Measurements from ENCODE around the gene ARL8A. TPM values are rescaled to one million over a fixed set of nuclear protein-coding genes. Genes with fewer than 3 reads are reported as not detected.
"Not testable (repeated sequence)": the region's sequence is repeated elsewhere in the genome, so short reads cannot be mapped to it uniquely, and the experiment has no call there.

Gene ARL8A
- polyA plus RNA-seq, 4 donors = 17.4 to 23.5 (median 22.6) TPM

DNA sequence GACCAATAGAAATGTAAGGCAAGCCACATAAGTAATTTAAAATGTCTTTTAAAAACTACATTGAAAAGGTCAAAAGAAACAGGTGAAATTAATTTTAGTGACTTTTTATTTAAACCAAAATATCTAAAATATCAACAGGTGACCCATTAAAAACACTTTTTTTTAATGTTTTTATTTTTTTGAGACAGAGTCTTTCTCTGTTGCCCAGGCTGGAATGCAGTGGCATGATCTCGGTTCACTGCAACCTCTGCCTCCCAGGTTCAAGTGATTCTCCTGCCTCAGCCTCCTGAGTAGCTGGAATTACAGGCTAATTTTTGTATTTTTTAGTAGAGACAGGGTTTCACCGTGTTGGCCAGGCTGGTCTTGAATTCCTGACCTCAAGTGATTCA lies 36.2 kb upstream of the ARL8A start:
- H3K27ac ChIP-seq (ENCODE audit: low read depth in 1 of 3, low read length in 2 of 3); H3K9me3 ChIP-seq (ENCODE audit: control insufficient read depth in 2 of 2, insufficient read depth in 1 of 2, low read depth in 1 of 2, low read length in 1 of 2); H3K4me1 ChIP-seq (ENCODE audit: control insufficient read depth in 3 of 3, insufficient read depth in 2 of 3, low read depth in 1 of 3, low read length in 2 of 3); H3K36me3 ChIP-seq (ENCODE audit: control insufficient read depth in 3 of 3, insufficient read depth in 2 of 3, low read depth in 1 of 3, low read length in 3 of 3); H3K27me3 ChIP-seq (ENCODE audit: control insufficient read depth in 3 of 3, insufficient read depth in 3 of 3, low read length in 3 of 3); H3K4me3 ChIP-seq (ENCODE audit: low read depth in 1 of 3, low read length in 3 of 3); DNase-seq; FAIRE-seq: not testable (repeated sequence)
- WGBS, 3 donors = 62 to 78% (median 75%) methylated on average over 2 of the region's 2 CpGs

DNA sequence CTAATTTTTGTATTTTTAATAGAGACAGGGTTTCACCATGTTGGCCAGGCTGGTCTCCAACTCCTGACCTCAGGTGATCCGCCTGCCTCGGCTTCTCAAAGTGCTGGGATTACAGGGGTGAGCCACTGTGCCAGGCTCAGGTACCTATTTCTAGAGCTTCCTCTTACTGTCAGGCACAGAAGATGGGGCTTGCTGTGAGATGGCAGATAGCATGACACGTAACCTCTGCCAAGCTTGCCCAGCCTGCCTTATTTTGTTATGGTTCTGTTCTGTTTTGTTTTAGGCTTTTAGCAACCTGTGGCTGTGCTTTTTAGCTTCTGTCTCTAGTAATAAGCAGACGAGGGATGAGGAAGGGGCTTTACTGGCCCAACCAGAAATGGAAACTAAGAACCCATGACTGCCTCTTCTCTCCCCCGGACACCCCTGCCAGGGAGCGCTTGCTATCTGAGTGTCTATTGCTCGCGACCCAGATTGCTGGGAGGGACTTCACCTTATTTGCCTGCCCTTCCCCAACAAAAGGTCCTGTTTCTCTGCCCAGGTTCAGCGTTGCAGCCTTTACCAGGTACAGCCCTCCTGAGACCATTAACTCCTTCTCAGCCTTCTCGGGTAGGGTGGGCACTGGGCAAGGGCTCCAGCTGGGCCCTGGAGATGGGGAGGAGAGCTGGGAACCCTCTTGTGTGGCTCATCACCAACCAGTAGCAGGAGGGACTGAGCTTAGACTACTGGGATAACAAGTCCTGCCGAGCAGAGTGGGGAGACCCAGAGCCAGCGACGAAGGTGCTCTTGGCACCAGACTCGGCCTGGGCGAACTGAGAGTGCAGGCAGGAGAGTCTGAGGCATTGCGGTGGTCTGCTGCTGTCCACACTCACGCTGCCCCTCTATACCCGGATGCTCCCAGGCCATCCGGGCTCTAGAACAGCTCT lies 35.6 kb upstream of the ARL8A start:
- Histone ChIP-seq H3K4me1 (ENCODE audit: control insufficient read depth in 3 of 3, insufficient read depth in 2 of 3, low read depth in 1 of 3, low read length in 2 of 3) (no peaks in the 10 kb centered on the region), H3K4me3 (ENCODE audit: low read depth in 1 of 3, low read length in 3 of 3) (no peak overlapping the region), H3K27ac (ENCODE audit: low read depth in 1 of 3, low read length in 2 of 3) (no peak overlapping the region), H3K27me3 (ENCODE audit: control insufficient read depth in 3 of 3, insufficient read depth in 3 of 3, low read length in 3 of 3) (peaks cover 0 to 4% (median 0%) of the 10 kb centered on the region in 3 donors), H3K36me3 (ENCODE audit: control insufficient read depth in 3 of 3, insufficient read depth in 2 of 3, low read depth in 1 of 3, low read length in 3 of 3) (no peaks in the 10 kb centered on the region), H3K9me3 (ENCODE audit: control insufficient read depth in 2 of 2, insufficient read depth in 1 of 2, low read depth in 1 of 2, low read length in 1 of 2) (no peaks in the 10 kb centered on the region)
- DNase-seq = no peak
- no peak for FAIRE-seq
- 75 to 81% (median 79%) methylated on average over 19 of the region's 19 CpGs for WGBS, 3 donors

DNA sequence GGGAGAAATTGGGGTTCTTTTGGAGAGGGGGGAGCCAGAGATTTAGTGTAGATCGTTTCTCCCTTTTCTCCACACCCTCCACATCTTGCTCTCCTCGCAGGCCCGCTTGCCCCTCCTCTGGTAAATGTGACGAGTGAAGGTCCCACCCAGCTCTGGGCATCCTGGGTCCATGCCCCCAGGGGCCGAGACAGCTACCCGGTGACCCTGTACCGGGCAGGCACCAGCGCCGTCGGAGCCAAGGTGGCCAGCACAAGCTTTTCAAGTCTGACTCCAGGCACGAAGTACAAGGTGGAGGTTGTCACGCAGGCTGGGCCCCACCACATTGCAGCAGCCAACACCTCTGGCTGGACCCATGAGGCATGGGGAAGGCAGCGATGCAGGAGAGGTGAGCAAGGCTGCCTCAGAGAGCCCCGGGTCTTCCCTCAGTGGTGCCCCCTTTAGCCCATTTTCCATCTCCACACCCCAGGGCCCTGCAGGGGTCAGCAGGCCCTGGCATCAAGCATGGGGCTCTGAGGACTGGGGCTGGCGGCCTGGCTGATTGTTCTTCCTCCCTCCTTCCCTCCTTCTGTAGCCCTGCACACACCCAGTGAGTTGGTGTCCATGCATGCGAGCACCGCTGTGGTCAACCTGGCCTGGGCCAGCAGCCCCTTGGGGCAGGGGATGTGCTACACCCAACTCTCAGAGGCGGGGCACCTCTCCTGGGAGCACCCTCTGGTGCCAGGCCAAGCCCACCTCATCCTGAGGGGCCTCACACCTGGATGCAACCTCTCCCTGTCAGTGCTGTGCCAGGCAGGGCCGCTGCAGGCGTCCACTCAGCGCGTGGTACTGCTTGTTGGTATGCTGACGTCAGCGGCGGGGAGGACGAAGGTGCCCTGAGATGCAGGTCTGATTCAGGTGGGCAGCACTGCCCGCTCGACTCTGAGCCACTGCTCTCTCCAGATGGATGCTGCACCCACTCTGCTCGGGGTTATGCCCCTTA lies 32.7 kb upstream of the ARL8A start:
- FAIRE-seq = no peak
- Histone ChIP-seq H3K27ac (ENCODE audit: low read depth in 1 of 3, low read length in 2 of 3) (no peak overlapping the region), H3K4me1 (ENCODE audit: control insufficient read depth in 3 of 3, insufficient read depth in 2 of 3, low read depth in 1 of 3, low read length in 2 of 3) (no peaks in the 10 kb centered on the region), H3K27me3 (ENCODE audit: control insufficient read depth in 3 of 3, insufficient read depth in 3 of 3, low read length in 3 of 3) (peaks cover 0 to 2% (median 0%) of the 10 kb centered on the region in 3 donors), H3K9me3 (ENCODE audit: control insufficient read depth in 2 of 2, insufficient read depth in 1 of 2, low read depth in 1 of 2, low read length in 1 of 2) (no peaks in the 10 kb centered on the region), H3K36me3 (ENCODE audit: control insufficient read depth in 3 of 3, insufficient read depth in 2 of 3, low read depth in 1 of 3, low read length in 3 of 3) (no peaks in the 10 kb centered on the region), H3K4me3 (ENCODE audit: low read depth in 1 of 3, low read length in 3 of 3) (no peak overlapping the region)
- WGBS, 3 donors = 87 to 91% (median 90%) methylated on average over 27 to 29 of the region's 29 CpGs
- DNase-seq = no peak

DNA sequence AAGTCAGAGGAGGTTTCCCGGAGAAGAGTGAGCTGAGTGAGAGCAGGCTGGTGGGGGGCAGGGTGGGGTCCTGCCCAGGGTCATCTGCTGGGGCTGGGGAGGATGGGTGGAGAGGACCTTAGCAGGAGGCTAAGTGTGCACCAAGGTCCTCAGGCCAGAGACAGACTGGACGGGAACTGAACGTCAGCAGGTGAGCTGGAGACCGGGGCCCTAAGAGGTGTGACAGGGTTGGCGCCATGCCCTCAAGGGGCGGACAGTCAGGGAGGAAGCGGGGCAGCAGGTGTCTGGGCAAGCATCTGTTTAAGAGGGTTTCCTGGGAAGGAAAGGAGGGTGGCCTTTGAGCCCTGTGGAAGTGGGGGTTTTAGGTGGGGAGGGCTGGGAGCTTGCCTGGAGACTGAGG lies 29.5 kb upstream of the ARL8A start:
- DNase-seq (no peak), FAIRE-seq (no peak)
- Histone ChIP-seq H3K36me3 (ENCODE audit: control insufficient read depth in 3 of 3, insufficient read depth in 2 of 3, low read depth in 1 of 3, low read length in 3 of 3) (no peaks in the 10 kb centered on the region), H3K4me1 (ENCODE audit: control insufficient read depth in 3 of 3, insufficient read depth in 2 of 3, low read depth in 1 of 3, low read length in 2 of 3) (no peaks in the 10 kb centered on the region), H3K27me3 (ENCODE audit: control insufficient read depth in 3 of 3, insufficient read depth in 3 of 3, low read length in 3 of 3) (peaks cover 0 to 2% (median 0%) of the 10 kb centered on the region in 3 donors), H3K4me3 (ENCODE audit: low read depth in 1 of 3, low read length in 3 of 3) (no peak overlapping the region), H3K27ac (ENCODE audit: low read depth in 1 of 3, low read length in 2 of 3) (no peak overlapping the region), H3K9me3 (ENCODE audit: control insufficient read depth in 2 of 2, insufficient read depth in 1 of 2, low read depth in 1 of 2, low read length in 1 of 2) (no peaks in the 10 kb centered on the region)
- WGBS, 3 donors = 39 to 73% (median 69%) methylated on average over 7 of the region's 7 CpGs

DNA sequence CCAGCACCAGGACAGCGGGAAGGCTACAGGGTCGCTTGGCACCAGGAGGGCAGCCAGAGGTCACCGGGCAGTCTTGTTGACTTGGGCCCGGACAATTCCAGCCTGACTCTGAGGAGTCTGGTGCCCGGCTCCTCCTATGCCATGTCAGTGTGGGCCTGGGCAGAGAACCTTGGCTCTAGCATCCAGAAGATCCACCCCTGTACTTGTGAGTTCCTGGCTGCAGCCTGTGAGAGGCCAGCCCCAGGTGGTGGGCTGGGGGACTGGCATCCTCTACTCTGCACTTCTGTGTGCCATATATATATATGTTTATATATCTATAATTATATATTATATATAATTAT lies 27.4 kb upstream of the ARL8A start:
- Histone ChIP-seq H3K4me3 (ENCODE audit: low read depth in 1 of 3, low read length in 3 of 3) (no peak overlapping the region), H3K4me1 (ENCODE audit: control insufficient read depth in 3 of 3, insufficient read depth in 2 of 3, low read depth in 1 of 3, low read length in 2 of 3) (peaks cover 0 to 2% (median 0%) of the 10 kb centered on the region in 3 donors), H3K9me3 (ENCODE audit: control insufficient read depth in 2 of 2, insufficient read depth in 1 of 2, low read depth in 1 of 2, low read length in 1 of 2) (no peaks in the 10 kb centered on the region), H3K27ac (ENCODE audit: low read depth in 1 of 3, low read length in 2 of 3) (no peak overlapping the region), H3K36me3 (ENCODE audit: control insufficient read depth in 3 of 3, insufficient read depth in 2 of 3, low read depth in 1 of 3, low read length in 3 of 3) (no peaks in the 10 kb centered on the region), H3K27me3 (ENCODE audit: control insufficient read depth in 3 of 3, insufficient read depth in 3 of 3, low read length in 3 of 3) (no peaks in the 10 kb centered on the region)
- no peak for DNase-seq
- 95 to 99% (median 97%) methylated on average over 5 of the region's 5 CpGs for WGBS, 3 donors
- FAIRE-seq = no peak

DNA sequence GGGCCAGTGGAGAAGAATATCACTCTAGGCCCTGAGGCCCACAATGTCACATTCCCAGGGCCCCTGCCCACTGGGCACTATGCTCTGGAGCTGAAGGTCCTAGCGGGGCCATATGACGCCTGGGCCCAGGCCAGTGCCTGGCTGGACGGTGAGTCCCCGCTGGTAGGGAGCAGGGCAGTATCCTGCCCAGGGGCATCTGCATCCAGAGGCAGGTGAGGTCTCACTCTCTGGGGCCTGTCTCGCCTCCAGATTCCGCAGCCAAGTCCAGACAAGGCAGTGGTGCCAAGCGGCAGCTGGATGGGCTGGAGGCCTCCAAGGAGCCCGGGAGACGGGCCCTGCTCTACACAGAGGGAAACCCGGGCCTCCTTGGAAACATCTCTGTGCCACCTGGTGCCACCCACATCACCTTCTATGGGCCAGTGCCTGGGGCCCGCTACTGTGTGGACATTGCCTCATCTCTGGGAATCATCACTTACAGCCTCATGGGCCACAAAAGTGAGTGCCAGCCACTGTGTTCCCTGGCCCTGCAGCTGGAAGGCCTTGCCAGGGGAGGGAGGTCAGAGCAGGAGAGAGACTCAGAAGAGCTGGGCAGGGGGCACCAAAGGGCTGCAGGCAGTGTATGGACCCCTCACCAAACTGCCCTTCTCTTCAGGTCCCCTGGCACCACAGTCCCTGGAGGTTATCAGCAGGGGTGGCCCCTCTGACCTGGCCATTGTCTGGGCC lies 26.9 kb upstream of the ARL8A start:
- FAIRE-seq (no peak), DNase-seq (no peak)
- WGBS, 3 donors = 87 to 99% (median 93%) methylated on average over 10 to 11 of the region's 11 CpGs

DNA sequence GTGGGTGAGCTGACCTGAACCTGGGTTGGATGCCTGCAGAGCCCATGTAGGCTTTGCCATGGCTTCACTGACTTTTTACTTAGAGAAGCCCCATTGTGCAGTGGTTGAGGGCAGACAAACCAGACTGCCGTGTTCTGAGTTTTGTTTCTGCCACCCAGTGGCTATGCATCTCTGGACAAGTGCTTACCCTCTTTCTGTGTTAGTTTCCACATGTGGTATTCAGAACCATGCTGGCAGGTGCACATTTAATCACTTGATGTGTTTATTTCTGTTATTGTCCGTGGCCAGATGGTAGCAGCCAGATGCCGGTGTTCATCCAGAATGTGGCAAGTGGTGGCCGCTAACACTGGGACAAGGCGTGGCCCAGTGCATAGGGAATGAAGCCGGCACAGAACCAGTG lies 26.2 kb upstream of the ARL8A start:
- no peak overlapping the region for H3K4me3 ChIP-seq (ENCODE audit: low read depth in 1 of 3, low read length in 3 of 3)
- peaks cover 0 to 2% (median 0%) of the 10 kb centered on the region in 3 donors for H3K4me1 ChIP-seq (ENCODE audit: control insufficient read depth in 3 of 3, insufficient read depth in 2 of 3, low read depth in 1 of 3, low read length in 2 of 3)
- FAIRE-seq (no peak), DNase-seq (no peak)
- no peaks in the 10 kb centered on the region for H3K27me3 ChIP-seq (ENCODE audit: control insufficient read depth in 3 of 3, insufficient read depth in 3 of 3, low read length in 3 of 3)
- no peak overlapping the region for H3K27ac ChIP-seq (ENCODE audit: low read depth in 1 of 3, low read length in 2 of 3)
- H3K9me3 ChIP-seq (ENCODE audit: control insufficient read depth in 2 of 2, insufficient read depth in 1 of 2, low read depth in 1 of 2, low read length in 1 of 2) = no peaks in the 10 kb centered on the region
- 65 to 80% (median 76%) methylated on average over 6 of the region's 6 CpGs for WGBS, 3 donors
- no peaks in the 10 kb centered on the region for H3K36me3 ChIP-seq (ENCODE audit: control insufficient read depth in 3 of 3, insufficient read depth in 2 of 3, low read depth in 1 of 3, low read length in 3 of 3)

More for the DNA sequence above, 26.9 kb upstream of the ARL8A start:
- no peaks in the 10 kb centered on the region for H3K27me3 ChIP-seq (ENCODE audit: control insufficient read depth in 3 of 3, insufficient read depth in 3 of 3, low read length in 3 of 3)
- H3K27ac ChIP-seq (ENCODE audit: low read depth in 1 of 3, low read length in 2 of 3) = no peak overlapping the region
- H3K36me3 ChIP-seq (ENCODE audit: control insufficient read depth in 3 of 3, insufficient read depth in 2 of 3, low read depth in 1 of 3, low read length in 3 of 3) = no peaks in the 10 kb centered on the region
- peaks cover 0 to 2% (median 0%) of the 10 kb centered on the region in 3 donors for H3K4me1 ChIP-seq (ENCODE audit: control insufficient read depth in 3 of 3, insufficient read depth in 2 of 3, low read depth in 1 of 3, low read length in 2 of 3)
- no peak overlapping the region for H3K4me3 ChIP-seq (ENCODE audit: low read depth in 1 of 3, low read length in 3 of 3)
- no peaks in the 10 kb centered on the region for H3K9me3 ChIP-seq (ENCODE audit: control insufficient read depth in 2 of 2, insufficient read depth in 1 of 2, low read depth in 1 of 2, low read length in 1 of 2)

DNA sequence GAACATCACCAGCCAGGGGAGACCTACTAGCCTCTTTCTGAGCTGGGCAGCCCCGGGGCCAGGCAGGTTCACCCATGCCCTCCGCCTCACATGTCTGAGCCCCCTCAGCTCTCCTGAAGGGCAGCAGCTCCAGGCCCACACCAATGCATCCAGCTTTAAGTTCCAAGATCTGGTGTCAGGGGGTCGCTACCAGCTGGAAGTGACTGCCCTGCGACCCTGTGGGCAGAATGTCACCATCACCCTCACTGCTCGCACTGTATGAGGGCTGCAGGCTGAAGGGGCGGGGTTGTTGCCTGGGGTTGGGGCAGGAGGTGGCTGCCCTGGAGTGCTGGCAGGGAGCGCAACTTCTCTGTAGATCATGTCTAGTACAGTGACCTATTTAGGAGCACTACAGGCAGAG lies 24.3 kb upstream of the ARL8A start:
- no peaks in the 10 kb centered on the region for H3K36me3 ChIP-seq (ENCODE audit: control insufficient read depth in 3 of 3, insufficient read depth in 2 of 3, low read depth in 1 of 3, low read length in 3 of 3)
- no peaks in the 10 kb centered on the region for H3K9me3 ChIP-seq (ENCODE audit: control insufficient read depth in 2 of 2, insufficient read depth in 1 of 2, low read depth in 1 of 2, low read length in 1 of 2)
- DNase-seq (no peak), FAIRE-seq (no peak)
- no peaks in the 10 kb centered on the region for H3K27me3 ChIP-seq (ENCODE audit: control insufficient read depth in 3 of 3, insufficient read depth in 3 of 3, low read length in 3 of 3)
- no peak overlapping the region for H3K27ac ChIP-seq (ENCODE audit: low read depth in 1 of 3, low read length in 2 of 3)
- H3K4me3 ChIP-seq (ENCODE audit: low read depth in 1 of 3, low read length in 3 of 3) = no peak overlapping the region
- WGBS, 3 donors = 93 to 97% (median 94%) methylated on average over 7 of the region's 7 CpGs
- peaks cover 0 to 2% (median 0%) of the 10 kb centered on the region in 3 donors for H3K4me1 ChIP-seq (ENCODE audit: control insufficient read depth in 3 of 3, insufficient read depth in 2 of 3, low read depth in 1 of 3, low read length in 2 of 3)

All from small intestine (tissue), 7 donors.